Fibroblast of upper back skin (primary cell): ENCODE measurements around the gene TAF5L.
A peak's percentile ranks its signal among the peaks of the same experiment; 100 is the strongest.
"Not testable (repeated sequence)": the region's sequence is repeated elsewhere in the genome, so short reads cannot be mapped to it uniquely, and the experiment has no call there.

Experiments used
- DNase-seq: peaks from one replicate; pipeline ENCODE4 v3.0.0-alpha.2; 2013

TAF5L gene

DNA sequence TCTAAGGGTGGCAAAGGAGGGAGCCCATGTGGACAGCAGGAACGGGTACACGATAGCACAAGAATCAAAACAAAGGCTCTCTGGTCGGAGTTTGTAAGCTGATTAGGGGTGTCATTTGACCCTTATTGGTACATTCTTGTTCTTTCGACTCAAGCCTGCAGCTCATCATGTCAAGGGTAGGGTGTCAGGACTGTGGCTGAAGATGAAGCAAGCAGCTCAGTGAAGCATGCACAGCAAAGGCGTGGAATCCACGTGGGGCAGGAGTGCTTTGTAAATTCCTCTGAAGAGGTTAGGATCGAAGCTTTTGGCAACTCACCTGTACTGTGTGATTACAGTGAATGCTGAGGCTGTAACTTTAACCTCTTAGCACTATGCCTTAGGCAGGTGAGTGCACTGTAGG, 62.7 kb downstream of the TAF5L start:
- no peak for DNase-seq

DNA sequence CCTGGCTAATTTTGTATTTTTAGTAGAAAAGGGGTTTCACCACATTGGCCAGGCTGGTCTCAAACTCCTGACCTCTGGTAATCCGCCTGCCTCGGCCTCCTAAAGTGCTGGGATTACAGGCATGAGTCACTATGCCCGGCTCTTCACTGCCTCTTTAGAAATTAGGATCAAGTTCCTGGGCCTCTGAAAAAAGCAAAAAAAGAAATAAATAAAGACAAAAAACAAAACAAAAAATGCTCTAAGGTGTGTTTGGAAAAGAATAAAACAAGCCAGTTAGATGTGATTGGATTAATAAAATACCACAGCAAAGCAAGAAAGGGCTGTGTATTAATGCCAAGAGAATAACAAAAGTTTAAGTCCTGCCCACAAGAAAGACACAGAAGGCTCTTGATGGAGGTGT, 63.2 kb downstream of the TAF5L start:
- no peak for DNase-seq

DNA sequence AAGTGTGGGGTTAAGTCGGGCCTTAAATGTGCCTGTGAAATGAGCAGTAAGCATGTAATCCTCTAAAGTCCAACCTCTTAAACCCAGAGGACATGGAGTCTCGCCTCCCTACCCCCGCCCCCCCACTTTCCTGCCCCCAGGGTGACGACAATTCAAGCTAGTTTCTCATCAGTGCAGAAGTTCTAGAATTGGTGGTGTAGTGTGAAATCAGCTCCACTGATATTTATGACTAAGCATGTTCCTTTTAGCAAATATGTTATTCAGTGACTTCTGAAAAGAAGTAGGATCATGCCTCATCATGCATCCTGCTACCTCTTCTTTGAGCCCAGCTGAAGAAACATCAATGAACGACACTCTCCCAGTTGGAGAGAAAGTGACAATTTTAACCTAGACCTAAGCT, 64.8 kb downstream of the TAF5L start:
- DNase-seq, result no peak

DNA sequence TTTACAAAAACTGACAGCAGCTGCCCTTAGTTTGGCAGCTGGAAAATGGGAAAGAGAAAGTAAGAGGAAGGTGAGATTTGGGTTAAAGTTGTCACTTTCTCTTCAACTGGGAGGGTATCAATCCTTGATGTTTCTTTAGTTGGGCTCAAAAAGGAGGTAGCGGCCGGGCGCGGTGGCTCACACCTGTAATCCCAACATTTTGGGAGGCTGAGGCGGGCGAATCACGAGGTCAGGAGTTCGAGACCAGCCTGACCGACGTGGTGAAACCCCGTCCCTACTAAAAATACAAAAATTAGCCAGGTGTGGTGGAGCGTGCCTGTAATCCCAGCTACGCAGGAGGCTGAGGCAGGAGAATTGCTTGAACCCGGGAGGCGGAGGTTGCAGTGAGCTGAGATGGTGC, 65.8 kb downstream of the TAF5L start:
- DNase-seq, result not testable (repeated sequence)

DNA sequence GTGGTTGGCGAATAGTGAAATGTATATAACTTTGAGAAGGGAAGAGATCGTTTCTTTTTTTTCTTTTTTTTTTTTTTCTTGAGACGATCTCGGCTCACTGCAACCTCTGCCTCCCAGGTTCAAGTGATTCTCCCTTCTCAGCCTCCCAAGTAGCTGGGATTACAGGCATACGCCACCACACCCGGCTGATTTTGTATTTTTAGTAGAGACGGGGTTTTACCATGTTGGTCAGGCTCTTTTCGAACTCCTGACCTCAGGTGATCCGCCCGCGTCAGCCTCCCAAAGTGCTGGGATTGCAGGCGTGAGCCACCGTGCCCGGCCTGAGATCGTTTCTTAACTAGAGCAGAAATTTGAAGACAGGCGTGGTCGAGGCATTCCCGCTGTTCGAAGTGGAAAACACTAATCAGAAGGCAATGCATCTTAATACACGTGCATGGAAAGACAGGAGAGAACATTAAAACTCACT, 66.6 kb downstream of the TAF5L start:
- not testable (repeated sequence) for DNase-seq

DNA sequence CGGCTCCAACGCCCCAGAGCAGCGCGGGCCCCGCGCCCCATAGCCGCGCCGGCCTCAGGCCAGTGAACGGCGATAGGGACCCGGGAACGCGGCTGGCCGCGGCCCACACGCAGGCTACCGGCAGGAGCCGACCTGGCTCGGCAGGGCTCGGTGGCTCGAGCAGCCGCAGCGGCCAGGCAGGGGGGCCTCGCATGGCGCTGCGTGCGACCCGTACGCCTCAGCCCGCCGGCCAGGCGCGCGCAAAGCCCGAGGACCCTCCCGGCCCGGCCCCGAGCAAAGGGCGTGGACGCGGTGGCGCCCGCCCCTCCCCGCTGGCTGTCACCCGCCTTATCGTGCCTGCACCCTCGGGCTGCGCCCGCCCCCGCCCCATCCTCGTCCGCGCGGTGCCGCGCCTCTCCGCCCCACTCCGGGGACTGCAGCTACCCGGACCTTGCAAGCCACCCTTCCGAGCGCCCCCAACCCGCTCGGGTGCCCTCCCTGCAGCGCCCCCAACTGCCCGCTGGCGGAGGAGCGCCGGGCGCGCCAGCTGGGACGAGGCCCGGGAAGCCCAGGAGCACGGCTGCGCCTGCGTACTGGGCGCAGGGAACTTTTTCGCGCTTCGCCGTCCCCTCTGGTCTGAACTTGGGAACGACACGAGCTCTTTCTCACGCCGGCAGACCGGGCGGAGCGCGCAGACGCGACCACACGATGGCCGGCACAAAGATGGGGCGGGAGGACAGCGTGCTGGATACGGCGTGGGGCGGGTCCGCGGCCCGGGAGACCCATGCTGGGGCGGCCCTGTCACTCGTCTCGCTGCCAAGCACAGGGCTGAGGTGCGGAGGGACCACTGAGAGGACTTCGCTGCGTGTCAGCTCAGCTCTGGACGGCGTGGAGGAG, 67.2 kb downstream of the TAF5L start, which contains the start of gene ABCB10:
TSS of gene ABCB10 (minus strand) at position 248 of the 876 bp plus-strand sequence. CDS start at position 193, 55 bp downstream.
- DNase-seq, result peak; percentile 97

DNA sequence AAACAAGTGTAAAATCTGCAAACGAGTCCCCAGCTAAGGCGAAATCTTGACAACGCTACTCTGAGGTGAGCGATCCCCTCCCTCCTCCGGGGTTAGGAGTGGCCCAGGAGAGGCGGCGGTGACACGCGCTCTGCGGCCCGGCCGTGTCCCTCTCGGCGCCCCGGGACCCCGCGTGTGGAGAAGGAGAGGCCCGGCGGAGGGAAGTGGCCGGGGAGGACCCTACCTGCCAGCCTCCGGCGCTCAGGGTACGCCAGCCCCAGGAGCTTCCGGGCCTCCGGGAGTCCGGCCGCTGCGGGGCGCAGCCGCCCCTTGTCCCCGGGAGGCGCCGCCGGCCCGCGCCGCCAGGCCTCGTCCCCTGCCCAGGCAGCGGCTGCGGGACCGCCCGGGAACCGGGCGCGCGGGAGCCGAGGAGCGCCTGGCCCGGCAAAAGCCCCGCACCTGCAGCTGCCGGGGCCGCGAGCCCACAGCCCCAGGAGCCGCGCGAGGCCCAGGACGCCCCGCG, 68.0 kb downstream of the TAF5L start:
- no peak for DNase-seq

DNA sequence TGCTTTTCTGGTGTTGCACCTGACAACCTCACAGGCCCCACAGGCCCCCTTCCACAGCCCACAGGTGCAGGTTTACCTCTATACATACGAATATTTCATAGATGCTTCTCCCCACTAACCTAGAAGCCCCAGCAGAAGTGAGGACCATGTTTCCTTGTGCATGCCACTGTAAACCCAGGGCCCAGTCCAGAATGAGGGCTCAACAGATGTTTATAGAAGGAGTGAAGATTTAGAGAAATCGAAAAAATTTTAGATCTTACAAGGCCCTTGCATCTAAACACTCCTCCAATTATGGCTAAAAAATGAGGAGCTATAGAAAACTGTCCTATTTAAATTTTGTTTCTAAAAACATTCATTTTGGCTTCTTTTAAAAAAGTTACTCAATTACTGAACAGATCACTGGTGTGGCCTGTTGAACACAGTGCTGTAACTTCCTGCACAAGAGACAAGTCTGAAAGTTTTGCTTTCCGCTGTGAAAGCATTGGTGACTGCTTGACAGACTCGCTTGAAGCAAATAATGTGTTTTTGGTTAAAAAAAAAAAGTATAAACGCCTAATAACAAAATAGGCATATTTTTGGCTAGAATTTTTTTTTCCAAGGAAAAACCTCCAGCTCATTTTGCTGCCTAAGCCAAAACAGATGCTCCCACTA, 68.6 kb downstream of the TAF5L start:
- DNase-seq, result no peak

DNA sequence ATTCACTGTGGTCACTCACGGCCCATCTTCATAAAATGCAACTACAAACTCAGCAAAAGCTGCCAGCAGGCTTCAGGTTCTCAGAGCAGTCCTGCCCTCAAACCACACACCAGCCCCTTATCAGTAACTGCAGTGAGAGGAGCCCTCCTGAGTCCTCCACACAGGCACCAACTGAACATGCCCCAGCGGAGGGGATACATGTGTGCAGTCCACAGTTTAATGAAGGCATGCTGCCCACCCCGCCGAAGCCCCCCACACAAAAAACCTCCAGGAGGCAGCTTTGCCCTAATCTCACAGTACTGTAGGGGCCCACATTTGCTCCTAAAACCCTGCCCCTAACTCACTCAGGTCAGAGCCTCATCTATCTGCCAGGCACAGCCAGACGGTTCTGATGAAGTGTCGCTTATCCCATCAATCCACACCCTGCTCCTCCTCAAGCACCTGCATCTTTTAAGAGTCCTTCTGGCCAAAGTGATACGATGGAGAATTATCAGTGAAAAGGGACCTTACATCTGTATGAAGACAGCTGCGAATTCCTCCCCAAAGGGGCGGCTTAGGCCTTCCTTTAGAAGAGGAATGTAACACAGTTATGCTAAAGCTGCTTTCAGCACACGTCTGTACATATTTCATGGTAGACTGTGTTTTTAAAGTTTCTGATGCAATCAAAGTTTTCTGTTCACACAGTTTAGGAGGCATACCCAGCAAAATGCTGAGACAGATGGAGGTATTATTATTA, 70.9 kb downstream of the TAF5L start:
- DNase-seq, result peak; percentile 67

DNA sequence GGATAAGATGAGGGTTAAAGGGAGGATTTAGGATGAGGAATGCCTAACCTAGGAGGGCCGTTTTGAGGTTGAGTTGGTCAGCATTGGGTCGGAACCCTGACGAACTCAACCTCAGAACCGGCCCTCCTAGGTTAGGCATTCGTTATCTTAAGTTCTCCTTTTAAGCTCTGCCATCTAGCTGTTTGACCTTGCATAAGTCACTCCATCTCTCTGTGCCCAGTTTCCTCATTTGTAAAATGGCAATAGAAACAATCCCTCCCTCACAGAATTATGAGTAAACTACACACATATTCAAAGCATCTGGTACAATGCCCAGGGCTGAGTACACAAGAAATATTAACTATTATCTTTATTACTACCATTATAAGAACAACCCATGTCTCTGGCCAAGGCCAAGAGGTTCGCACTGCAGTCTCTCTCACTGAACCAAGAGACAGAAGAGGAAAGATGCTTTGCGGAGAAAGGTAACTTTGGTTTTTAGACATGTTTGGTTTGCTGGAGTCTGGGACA, 72.2 kb downstream of the TAF5L start:
- no peak for DNase-seq

DNA sequence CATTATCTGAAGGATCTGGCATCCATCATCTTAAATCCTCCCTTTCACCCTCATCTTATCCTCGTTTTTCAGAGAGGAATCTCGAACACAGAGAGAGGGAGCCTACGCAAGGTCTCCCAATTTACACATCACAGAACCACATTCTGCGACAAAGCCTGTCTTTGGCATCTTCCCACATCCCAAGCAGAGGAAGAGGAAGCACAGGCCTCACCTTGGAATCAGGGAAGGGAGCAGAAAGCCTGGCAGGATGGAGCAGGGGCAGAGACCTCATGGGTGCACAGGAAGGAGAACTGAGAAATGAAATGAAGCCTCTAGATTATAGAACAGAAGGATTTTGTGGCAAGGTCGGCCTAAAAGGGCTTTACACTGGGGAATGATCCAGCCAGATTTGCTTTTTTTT, 73.2 kb downstream of the TAF5L start:
- DNase-seq, result no peak

DNA sequence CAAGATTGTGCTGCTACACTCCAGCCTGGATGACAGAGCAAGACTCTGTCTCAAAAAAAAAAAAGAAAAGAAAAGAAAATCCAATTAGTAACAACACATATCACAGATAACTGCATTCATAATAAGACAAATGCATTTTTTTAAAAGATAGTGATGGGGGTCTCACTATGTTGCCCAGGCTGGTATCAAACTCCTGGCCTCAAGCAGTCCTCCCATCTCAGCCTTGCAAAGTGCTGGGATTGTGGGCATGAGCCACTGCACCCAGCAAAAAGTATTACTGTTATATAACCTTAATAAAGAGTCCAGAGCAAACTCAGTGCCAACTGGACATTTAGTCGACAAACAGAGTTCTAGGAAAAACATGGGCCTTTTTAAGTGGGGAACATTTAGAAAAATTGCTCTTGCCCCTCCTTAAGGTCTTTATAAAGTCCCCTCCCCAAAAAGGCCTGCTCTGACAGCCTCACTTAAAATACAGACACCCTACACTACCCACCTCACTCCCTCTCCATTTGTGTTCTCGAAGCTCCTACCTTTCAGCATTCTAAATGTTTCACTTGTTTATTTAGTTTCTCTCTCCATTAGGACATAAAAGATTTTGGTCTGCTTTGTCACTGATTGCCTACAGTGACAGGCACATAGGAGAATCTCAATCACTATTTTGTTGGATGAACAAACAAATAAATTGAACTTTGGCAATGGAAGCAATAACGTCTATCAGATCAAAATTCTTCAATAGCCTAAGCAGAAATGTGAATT, 74.9 kb downstream of the TAF5L start:
- DNase-seq, result no peak

DNA sequence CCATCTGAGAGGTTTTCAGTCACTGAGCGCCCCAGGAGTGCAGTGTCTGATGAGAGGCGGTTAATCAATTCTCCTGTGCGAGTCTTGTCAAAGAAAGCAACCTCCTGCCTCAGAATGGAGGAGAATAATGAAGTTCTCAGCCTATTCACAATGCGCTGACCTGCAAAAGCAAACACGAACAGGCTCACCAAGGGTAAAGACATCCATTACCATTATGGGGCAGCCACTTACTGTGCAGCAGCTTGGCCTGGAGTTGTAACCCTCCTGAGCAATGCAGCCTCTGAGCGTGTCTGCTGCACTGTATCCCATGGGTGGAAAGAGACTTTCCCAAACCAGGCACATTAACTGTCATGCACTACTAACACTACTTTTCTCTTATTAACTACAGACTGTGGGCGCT, 78.4 kb downstream of the TAF5L start:
- no peak for DNase-seq

DNA sequence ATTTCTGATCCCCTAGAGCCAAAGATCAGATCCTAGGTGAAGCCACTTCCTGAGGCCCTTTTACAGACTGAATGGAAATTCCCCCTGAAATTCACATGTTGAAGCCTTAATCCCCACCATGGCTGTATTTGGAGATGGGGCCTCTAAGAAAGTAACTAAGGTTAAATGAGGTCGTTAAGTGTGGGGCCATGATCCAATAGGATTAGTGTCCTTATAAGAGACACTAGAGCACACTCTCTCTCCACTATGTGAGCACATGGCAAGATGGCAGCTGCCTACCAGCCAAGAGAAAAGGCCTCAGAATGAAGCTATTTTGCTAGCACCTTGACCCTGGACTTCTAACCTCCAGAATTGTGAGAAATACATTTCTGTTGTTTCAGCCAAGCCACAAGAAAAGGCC, 81.3 kb downstream of the TAF5L start:
- DNase-seq, result no peak
